Keratinocyte (primary cell): ENCODE measurements around the gene CD300LD.

ENCODE experiments used
- EZH2 ChIP-seq: IDR thresholded peaks from one replicate; pipeline ENCODE4 v1.6.1; 2012; ENCODE audit warnings: inconsistent platforms, mild to moderate bottlenecking, low read length, moderate library complexity
- TF ChIP-seq, protein P1 (sequence below), 3 experiments: IDR thresholded peaks in 1 of 3; conservative IDR thresholded peaks in 1 of 3; optimal IDR thresholded peaks in 1 of 3; 2 replicates in 2 of 3; 3 replicates in 1 of 3; pipeline versions ENCODE3 to v1.5.1; 2011; ENCODE audit warnings: low read length in 3 of 3, mild to moderate bottlenecking in 3 of 3, moderate library complexity in 2 of 3, control low read depth in 1 of 3, inconsistent platforms in 1 of 3; ENCODE audit not compliant: insufficient read depth in 2 of 3; ENCODE audit errors: extremely low read depth in 1 of 3

DNA sequence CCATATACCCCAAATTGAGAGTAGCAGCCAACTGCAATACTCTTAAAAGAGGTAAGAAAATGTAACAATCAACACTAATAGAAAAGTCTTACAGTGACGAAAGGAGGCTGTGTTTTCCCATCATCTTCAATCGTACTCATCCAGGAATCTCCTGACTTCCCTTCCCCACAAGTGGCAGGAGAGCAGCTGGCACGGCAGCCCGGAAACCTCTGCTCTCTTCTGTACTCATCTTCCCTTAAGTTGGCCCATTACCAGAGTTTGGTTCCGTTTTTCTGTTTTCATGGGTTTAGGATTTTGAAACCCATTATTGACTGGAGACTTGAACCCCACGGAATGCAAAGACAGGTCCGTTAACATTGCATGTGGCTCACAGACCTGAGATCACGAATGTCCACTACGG is 13.1 kb downstream of the CD300LD start:
- TF ChIP-seq, protein P1, sequence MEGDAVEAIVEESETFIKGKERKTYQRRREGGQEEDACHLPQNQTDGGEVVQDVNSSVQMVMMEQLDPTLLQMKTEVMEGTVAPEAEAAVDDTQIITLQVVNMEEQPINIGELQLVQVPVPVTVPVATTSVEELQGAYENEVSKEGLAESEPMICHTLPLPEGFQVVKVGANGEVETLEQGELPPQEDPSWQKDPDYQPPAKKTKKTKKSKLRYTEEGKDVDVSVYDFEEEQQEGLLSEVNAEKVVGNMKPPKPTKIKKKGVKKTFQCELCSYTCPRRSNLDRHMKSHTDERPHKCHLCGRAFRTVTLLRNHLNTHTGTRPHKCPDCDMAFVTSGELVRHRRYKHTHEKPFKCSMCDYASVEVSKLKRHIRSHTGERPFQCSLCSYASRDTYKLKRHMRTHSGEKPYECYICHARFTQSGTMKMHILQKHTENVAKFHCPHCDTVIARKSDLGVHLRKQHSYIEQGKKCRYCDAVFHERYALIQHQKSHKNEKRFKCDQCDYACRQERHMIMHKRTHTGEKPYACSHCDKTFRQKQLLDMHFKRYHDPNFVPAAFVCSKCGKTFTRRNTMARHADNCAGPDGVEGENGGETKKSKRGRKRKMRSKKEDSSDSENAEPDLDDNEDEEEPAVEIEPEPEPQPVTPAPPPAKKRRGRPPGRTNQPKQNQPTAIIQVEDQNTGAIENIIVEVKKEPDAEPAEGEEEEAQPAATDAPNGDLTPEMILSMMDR (optimal IDR thresholded peaks at IDR 0.05 in 1 of 3, IDR thresholded peaks at IDR 0.05 in 1 of 3, conservative IDR thresholded peaks at IDR 0.05 in 1 of 3; ENCODE audit: extremely low read depth in 1 of 3, insufficient read depth in 2 of 3, low read length in 3 of 3), result no peak
- no peak for TF ChIP-seq EZH2
